ENCODE results near the gene PHLDA1. TPM values are rescaled to one million over a fixed set of nuclear protein-coding genes. Genes with fewer than 3 reads are reported as not detected.

The PHLDA1 gene
- total and polyA plus RNA-seq, 9 of the 15 experiments (the other 6 are each of a cell fraction or from before 2014, with no cell fraction given) = 0.15 to 2.9 (median 0.54) TPM

GRCh38 chr12:76047742-76048141 lies 16.2 kb upstream of the PHLDA1 start (continued):
- no peak for TF ChIP-seq ZNF318 (IDR thresholded peaks at IDR 0.05; ENCODE audit: borderline replicate concordance in 1 of 2, low read depth in 1 of 2)
- TF ChIP-seq GABPB2 (CRISPR knock-in tag; conservative IDR thresholded peaks at IDR 0.05) = no peak
- no peak for TF ChIP-seq SMARCE1 (IDR thresholded peaks at IDR 0.05)
- TF ChIP-seq ZNF41 (CRISPR knock-in tag; conservative IDR thresholded peaks at IDR 0.05) = no peak
- no peak for TF ChIP-seq SMARCA4 (IDR thresholded peaks at IDR 0.05)
- TF ChIP-seq SPI1 (IDR thresholded peaks at IDR 0.05; ENCODE audit: borderline replicate concordance, low read depth, low read length) = no peak
- no peak for TF ChIP-seq CHCHD3 (CRISPR knock-in tag; IDR thresholded peaks at IDR 0.05)
- no peak for TF ChIP-seq CREB3L1 (IDR thresholded peaks at IDR 0.05; ENCODE audit: borderline replicate concordance, low read depth)
- TF ChIP-seq ZFPM2 (CRISPR knock-in tag; IDR thresholded peaks at IDR 0.05) = no peak
- no peak for TF ChIP-seq ADNP (tag; IDR thresholded peaks at IDR 0.05)
- no peak for TF ChIP-seq ATF4 (CRISPR knock-in tag; IDR thresholded peaks at IDR 0.05)
- TF ChIP-seq ILK (tag; IDR thresholded peaks at IDR 0.05; ENCODE audit: borderline replicate concordance, low read depth) = no peak
- TF ChIP-seq ZNF444 (CRISPR knock-in tag; IDR thresholded peaks at IDR 0.05) = no peak
- no peak for TF ChIP-seq ETS2 (tag; IDR thresholded peaks at IDR 0.05; ENCODE audit: borderline replicate concordance, poor library complexity, severe bottlenecking)
- TF ChIP-seq GTF2E2 (tag; IDR thresholded peaks at IDR 0.05) = no peak
- TF ChIP-seq ZNF239 (CRISPR knock-in tag; IDR thresholded peaks at IDR 0.05) = no peak
- TF ChIP-seq SUPT5H (IDR thresholded peaks at IDR 0.05) = no peak

Measured in K562 (cell line).